GM21390 (cell line): ENCODE data around the gene STON1.
"Not testable (repeated sequence)": the region's sequence is repeated elsewhere in the genome, so short reads cannot be mapped to it uniquely, and the experiment has no call there.

Source experiments
- ATAC-seq: cut with Tn5 transposase; IDR thresholded peaks from one replicate; pipeline ENCODE4 v1.9.1; 2021; ENCODE audit not compliant: unreplicated experiment

The STON1 gene

GRCh38 chr2:48527226-48527885 is 2.6 kb upstream of the STON1 start:
- no peak for ATAC-seq

- ATAC-seq: no peak
Observed at GRCh38 chr2:48528431-48528830, 1.5 kb upstream of the STON1 start.

GRCh38 chr2:48529194-48529593 is 760 bp upstream of the STON1 start:
- ATAC-seq: no peak

GRCh38 chr2:48529676-48530032 is 300 bp upstream of the STON1 start:
- ATAC-seq: no peak

- no peak for ATAC-seq
Observed at GRCh38 chr2:48531141-48531648, 1.2 kb downstream of the STON1 start.

- ATAC-seq: no peak
Observed at GRCh38 chr2:48532174-48532573, 2.2 kb downstream of the STON1 start.

GRCh38 chr2:48532824-48533223 is 2.9 kb downstream of the STON1 start:
- ATAC-seq: no peak

GRCh38 chr2:48534781-48535180 is 4.8 kb downstream of the STON1 start:
- ATAC-seq: no peak

- no peak for ATAC-seq
Observed at GRCh38 chr2:48540237-48540935, 10.4 kb downstream of the STON1 start.

- no peak for ATAC-seq
Observed at GRCh38 chr2:48541666-48542389, 11.9 kb downstream of the STON1 start.

- ATAC-seq: no peak
Observed at GRCh38 chr2:48543895-48544294, 13.9 kb downstream of the STON1 start.

GRCh38 chr2:48545244-48545643 is 15.3 kb downstream of the STON1 start:
- ATAC-seq: no peak

GRCh38 chr2:48548840-48549239 is 18.9 kb downstream of the STON1 start:
- ATAC-seq: no peak

- ATAC-seq: no peak
Observed at GRCh38 chr2:48549972-48550371, 20.0 kb downstream of the STON1 start.

- ATAC-seq: no peak
Observed at GRCh38 chr2:48551548-48551947, 21.6 kb downstream of the STON1 start.

GRCh38 chr2:48555071-48555470 is 25.1 kb downstream of the STON1 start:
- not testable (repeated sequence) for ATAC-seq

- no peak for ATAC-seq
Observed at GRCh38 chr2:48558456-48558855, 28.5 kb downstream of the STON1 start.

GRCh38 chr2:48560546-48561209 is 30.7 kb downstream of the STON1 start:
- no peak for ATAC-seq

GRCh38 chr2:48562281-48562680 is 32.3 kb downstream of the STON1 start:
- ATAC-seq: no peak

- ATAC-seq: no peak
Observed at GRCh38 chr2:48566592-48567310, 36.8 kb downstream of the STON1 start.

- no peak for ATAC-seq
Observed at GRCh38 chr2:48567671-48568070, 37.7 kb downstream of the STON1 start.
